H1 (cell line): Measurements from ENCODE around the gene BRIP1. TPM values are rescaled to one million over a fixed set of nuclear protein-coding genes. Genes with fewer than 3 reads are reported as not detected.

Experiments
- CTCF ChIA-PET: fragments of 300-600 bp; sonication (Branson Sonifier 250); formaldehyde crosslinking; loops from one replicate; lab custom pipeline; 2021; ENCODE audit not compliant: partially characterized antibody; lab: Charles Lee
- POLR2A ChIA-PET: fragments of 300-600 bp; sonication (Branson Sonifier 250); formaldehyde crosslinking; loops from one replicate; lab custom pipeline; 2021; ENCODE audit warnings: inconsistent platforms; ENCODE audit not compliant: partially characterized antibody; lab: Charles Lee
- DNase-seq, 2 experiments: peaks; one replicate each; pipeline versions ENCODE4 v3.0.0 to v3.0.0-alpha.2; 2010 to 2022; ENCODE audit warnings: low spot score in 2 of 2, low read depth in 1 of 2, mixed read lengths in 1 of 2
- FAIRE-seq: peaks from 2 replicates; lab custom pipeline; 2011; peaks lifted over from hg19 to GRCh38; lab: Jason Lieb, UNC
- H2AFZ ChIP-seq: 2 replicates; pipeline ENCODE4 v1.8.1; 2012; ENCODE audit warnings: low read length, inconsistent platforms
- H2AK5ac ChIP-seq: 2 replicates; pipeline ENCODE4 v1.6.1; 2013; ENCODE audit warnings: low read depth, low read length
- H2BK120ac ChIP-seq: replicated peaks from 2 replicates; pipeline ENCODE3; 2013; ENCODE audit warnings: low read depth, low read length, inconsistent platforms
- H2BK12ac ChIP-seq: 2 replicates; pipeline ENCODE4 v1.6.1; 2013; ENCODE audit warnings: low read depth, low read length
- H2BK15ac ChIP-seq: 2 replicates; pipeline ENCODE4 v1.6.1; 2013; ENCODE audit warnings: low read length
- H2BK20ac ChIP-seq: 2 replicates; pipeline ENCODE4 v1.6.1; 2013; ENCODE audit warnings: low read length
- H2BK5ac ChIP-seq: 2 replicates; pipeline ENCODE4 v1.6.1; 2013; ENCODE audit warnings: low read depth, low read length
- H3K14ac ChIP-seq: 2 replicates; pipeline ENCODE4 v1.6.1; 2013; ENCODE audit warnings: inconsistent platforms; ENCODE audit not compliant: insufficient read length
- H3K18ac ChIP-seq: 2 replicates; pipeline ENCODE4 v1.6.1; 2013; ENCODE audit warnings: low read length; ENCODE audit errors: extremely low read depth
- H3K23ac ChIP-seq: 2 replicates; pipeline ENCODE4 v1.6.1; 2013; ENCODE audit warnings: inconsistent platforms; ENCODE audit not compliant: insufficient read length
- H3K23me2 ChIP-seq: 2 replicates; pipeline ENCODE4 v1.6.1; 2013; ENCODE audit warnings: low read depth, low read length
- H3K27ac ChIP-seq: 2 replicates; pipeline ENCODE4 v1.6.1; 2011; ENCODE audit warnings: low read depth, low read length, inconsistent platforms
- H3K27me3 ChIP-seq, 4 experiments: replicated peaks in 1 of 4; 1 replicate in 1 of 4; 2 replicates in 3 of 4; pipeline versions ENCODE4 v1.6.1 to v1.8.1; 2011 to 2013; ENCODE audit warnings: low read length in 3 of 4, mild to moderate bottlenecking in 3 of 4, inconsistent platforms in 2 of 4, mixed read lengths in 2 of 4, moderate library complexity in 1 of 4; ENCODE audit not compliant: control insufficient read depth in 3 of 4, insufficient read depth in 3 of 4; ENCODE audit errors: extremely low read depth in 1 of 4
- H3K36me3 ChIP-seq, 4 experiments: 2 replicates each; pipeline versions ENCODE4 v1.6.1 to v1.8.1; 2011 to 2013; ENCODE audit warnings: mild to moderate bottlenecking in 4 of 4, low read length in 3 of 4, moderate library complexity in 2 of 4, control low read depth in 1 of 4, inconsistent platforms in 1 of 4; ENCODE audit not compliant: insufficient read depth in 4 of 4, control insufficient read depth in 2 of 4
- H3K4ac ChIP-seq: replicated peaks from 2 replicates; pipeline ENCODE3; 2013; ENCODE audit warnings: low read length, low read depth, mixed read lengths, inconsistent platforms; ENCODE audit not compliant: insufficient read length
- H3K4me1 ChIP-seq, 4 experiments: replicated peaks in 1 of 4; 1 replicate in 1 of 4; 2 replicates in 3 of 4; pipeline versions ENCODE4 v1.6.1 to v1.8.1; 2011 to 2013; ENCODE audit warnings: low read length in 3 of 4, inconsistent platforms in 2 of 4, mixed read lengths in 1 of 4; ENCODE audit not compliant: insufficient read depth in 4 of 4, control insufficient read depth in 3 of 4
- H3K4me2 ChIP-seq, 2 experiments: 2 replicates each; pipeline versions ENCODE4 v1.6.1 to v1.8.1; 2011 to 2013; ENCODE audit warnings: low read depth in 2 of 2, low read length in 2 of 2, control low read depth in 1 of 2, inconsistent platforms in 1 of 2, mild to moderate bottlenecking in 1 of 2; ENCODE audit not compliant: insufficient read depth in 1 of 2
- H3K4me3 ChIP-seq, 4 experiments: fragments of 200-600, 300-600 bp in 1 of 4; sonication (generic), shearing (Covaris generic), sonication (Bioruptor Twin) in 1 of 4; 2 replicates each; pipeline versions ENCODE4 v1.5.1 to v1.8.1; 2011 to 2016; ENCODE audit warnings: low read length in 4 of 4, low read depth in 3 of 4, control low read depth in 2 of 4, inconsistent platforms in 2 of 4, mild to moderate bottlenecking in 2 of 4, mixed read lengths in 1 of 4, moderate library complexity in 1 of 4; ENCODE audit not compliant: insufficient read depth in 2 of 4; ENCODE audit errors: extremely low read depth in 1 of 4
- H3K56ac ChIP-seq: replicated peaks from 2 replicates; pipeline ENCODE3; 2013; ENCODE audit warnings: low read depth, mild to moderate bottlenecking, mixed read lengths, low read length, inconsistent platforms; ENCODE audit not compliant: insufficient read length
- H3K79me1 ChIP-seq: 2 replicates; pipeline ENCODE4 v1.6.1; 2013; ENCODE audit warnings: low read depth, low read length, control low read depth
- H3K79me2 ChIP-seq, 2 experiments: 2 replicates each; pipeline versions ENCODE4 v1.6.1 to v1.8.1; 2012 to 2013; ENCODE audit warnings: low read length in 2 of 2, mild to moderate bottlenecking in 2 of 2, inconsistent platforms in 1 of 2; ENCODE audit not compliant: insufficient read depth in 2 of 2, control insufficient read depth in 1 of 2
- H3K9ac ChIP-seq, 4 experiments: replicated peaks in 1 of 4; 1 replicate in 1 of 4; 2 replicates in 3 of 4; pipeline versions ENCODE4 v1.6.1 to v1.8.1; 2011 to 2013; ENCODE audit warnings: low read depth in 3 of 4, low read length in 3 of 4, control low read depth in 2 of 4, mild to moderate bottlenecking in 2 of 4, moderate library complexity in 2 of 4, inconsistent platforms in 1 of 4; ENCODE audit errors: extremely low read depth in 1 of 4
- H3K9me3 ChIP-seq, 2 experiments: 2 replicates each; pipeline versions ENCODE4 v1.6.1 to v1.8.1; 2012 to 2013; ENCODE audit warnings: mild to moderate bottlenecking in 2 of 2, moderate library complexity in 2 of 2, control low read depth in 1 of 2, inconsistent platforms in 1 of 2, low read depth in 1 of 2, low read length in 1 of 2, mixed read lengths in 1 of 2; ENCODE audit not compliant: insufficient read depth in 2 of 2
- H4K20me1 ChIP-seq, 2 experiments: replicated peaks in 1 of 2; 2 replicates each; pipeline versions ENCODE3 to v1.8.1; 2011 to 2013; ENCODE audit warnings: inconsistent platforms in 2 of 2, low read length in 2 of 2, mild to moderate bottlenecking in 1 of 2; ENCODE audit not compliant: insufficient read depth in 2 of 2, control insufficient read depth in 1 of 2
- H4K5ac ChIP-seq: 2 replicates; pipeline ENCODE4 v1.6.1; 2013; ENCODE audit warnings: low read length, low read depth, mixed read lengths, inconsistent platforms; ENCODE audit not compliant: insufficient read length
- H4K8ac ChIP-seq: 2 replicates; pipeline ENCODE4 v1.8.0; 2013; ENCODE audit warnings: mild to moderate bottlenecking, moderate library complexity, low read length, inconsistent platforms; ENCODE audit not compliant: insufficient read depth; ENCODE audit errors: extremely low read depth
- H4K91ac ChIP-seq: replicated peaks from 2 replicates; pipeline ENCODE3; 2013; ENCODE audit warnings: low read length, mixed read lengths, inconsistent platforms; ENCODE audit not compliant: insufficient read length
- ATF3 ChIP-seq: IDR thresholded peaks from 2 replicates; pipeline ENCODE4 v1.6.1; 2011; ENCODE audit warnings: low read depth, mild to moderate bottlenecking, low read length; ENCODE audit not compliant: insufficient read depth
- BACH1 ChIP-seq: IDR thresholded peaks from 2 replicates; pipeline ENCODE4 v1.6.1; 2012; ENCODE audit warnings: low read length, improper control_type of control experiment
- CHD2 ChIP-seq: IDR thresholded peaks from 2 replicates; pipeline ENCODE4 v1.6.1; 2012; ENCODE audit warnings: low read length, improper control_type of control experiment
- CREB1 ChIP-seq: IDR thresholded peaks from 2 replicates; pipeline ENCODE4 v1.6.1; 2012; ENCODE audit warnings: inconsistent platforms
- CTBP2 ChIP-seq: IDR thresholded peaks from 2 replicates; pipeline ENCODE4 v1.7.0; 2011; ENCODE audit warnings: borderline replicate concordance, mild to moderate bottlenecking, moderate library complexity, mixed read lengths, low read length; ENCODE audit not compliant: insufficient read depth, insufficient read length
- EGR1 ChIP-seq: IDR thresholded peaks from 2 replicates; pipeline ENCODE4 v1.6.1; 2011; ENCODE audit warnings: low read depth, low read length, borderline replicate concordance
- KDM1A ChIP-seq: fragments of 200-600, 300-600 bp; sonication (generic); IDR thresholded peaks from 2 replicates; pipeline ENCODE4 v1.7.1; 2016; ENCODE audit warnings: mild to moderate bottlenecking, low read length, borderline replicate concordance
- MAX ChIP-seq: IDR thresholded peaks from 2 replicates; pipeline ENCODE4 v1.6.1; 2012; ENCODE audit warnings: inconsistent platforms
- NANOG ChIP-seq: IDR thresholded peaks from 2 replicates; pipeline ENCODE4 v1.6.1; 2011; ENCODE audit warnings: low read length, low read depth, mild to moderate bottlenecking, inconsistent platforms; ENCODE audit not compliant: insufficient read depth, poor library complexity, severe bottlenecking
- POLR2A ChIP-seq, 2 experiments: IDR thresholded peaks; 1 replicate in 1 of 2; 2 replicates in 1 of 2; pipeline ENCODE4 v1.6.1; 2011; ENCODE audit warnings: low read depth in 2 of 2, low read length in 2 of 2, mild to moderate bottlenecking in 2 of 2; ENCODE audit errors: control extremely low read depth in 1 of 2
- POLR2AphosphoS5 ChIP-seq: IDR thresholded peaks from 2 replicates; pipeline ENCODE4 v1.6.1; 2011; ENCODE audit warnings: low read depth, low read length
- RBBP5 ChIP-seq: IDR thresholded peaks from 2 replicates; pipeline ENCODE4 v1.7.1; 2012; ENCODE audit warnings: low read depth, mild to moderate bottlenecking, inconsistent platforms, low read length, moderate library complexity, borderline replicate concordance
- SIX5 ChIP-seq: IDR thresholded peaks from 2 replicates; pipeline ENCODE4 v1.6.1; 2011; ENCODE audit warnings: mild to moderate bottlenecking, low read depth, low read length
- SP4 ChIP-seq: IDR thresholded peaks from 2 replicates; pipeline ENCODE4 v1.6.1; 2012; ENCODE audit warnings: low read length, inconsistent platforms
- SRF ChIP-seq: IDR thresholded peaks from 2 replicates; pipeline ENCODE4 v1.6.1; 2011; ENCODE audit warnings: mild to moderate bottlenecking, low read depth, low read length, moderate library complexity
- TBP ChIP-seq: IDR thresholded peaks from 2 replicates; pipeline ENCODE4 v1.6.1; 2011; ENCODE audit warnings: low read depth, low read length, improper control_type of control experiment
- WGBS, 2 experiments: shearing (Covaris generic) in 1 of 2; methylation state at CpG; one replicate each; pipeline versions ENCODE4 v1.1.6 to v1.1.7; 2013 to 2015; ENCODE audit warnings: low lambda C conversion rate in 2 of 2, mixed read lengths in 2 of 2, inconsistent platforms in 1 of 2, low coverage in 1 of 2, missing lambda C conversion rate in 1 of 2; ENCODE audit not compliant: insufficient replicate concordance in 2 of 2, insufficient coverage in 1 of 2, insufficient read length in 1 of 2; ENCODE audit errors: extremely low coverage in 1 of 2, missing lambda C conversion rate in 1 of 2; 5-methylcytosine and 5-hydroxymethylcytosine counted together
- polyA plus RNA-seq, 7 experiments: library from polyadenylated mRNA; depleted of rRNA in 3 of 7; stranded (reverse) in 5 of 7; unstranded in 2 of 7; fragments of >200 nt in 5 of 7; fragments of 200-250 nt in 2 of 7; gene quantifications; 1 replicate in 5 of 7; 2 replicates in 1 of 7; 4 replicates in 1 of 7; pipeline versions ENCODE4 v1.2.1 to v1.2.3, GENCODE V29; 2011 to 2013; ENCODE audit warnings: missing spikeins in 2 of 7, mixed read lengths in 2 of 7
- total RNA-seq: library from RNA; stranded (reverse); fragmentation: NEBNext Ultra II Directional; extraction: Animal tissue kit (Norgen Biotek cat#: 25700); gene quantifications from 2 replicates; pipeline ENCODE4 v1.2.1, GENCODE V29; 2021

Gene BRIP1
- total and polyA plus RNA-seq, 2 of the 8 experiments (the other 6 are each of a cell fraction or from before 2014, with no cell fraction given) = 5.8 to 19.2 TPM

GRCh38 chr17:61647047-61647446, 216.3 kb downstream of the BRIP1 start:
- Histone ChIP-seq H4K8ac (no peak overlapping the region), H3K18ac (no peak overlapping the region), H3K79me2 (no peaks in the 10 kb centered on the region), H3K9ac (no peak overlapping the region), H2BK12ac (no peak overlapping the region), H4K91ac (no peak overlapping the region), H3K79me1 (no peaks in the 10 kb centered on the region), H3K36me3 (no peaks in the 10 kb centered on the region), H2AFZ (no peak overlapping the region), H3K56ac (no peak overlapping the region), H3K14ac (no peak overlapping the region), H3K27me3 (no peaks in the 10 kb centered on the region), H3K23me2 (no peaks in the 10 kb centered on the region), H3K4me2 (no peak overlapping the region), H3K9me3 (peaks cover 0 to 4% of the 10 kb centered on the region in 2 experiments; a peak in 1 of 4 replicates), H2BK15ac (no peak overlapping the region), H3K4me1 (no peaks in the 10 kb centered on the region), H3K23ac (no peak overlapping the region), H3K4ac (no peak overlapping the region), H2BK5ac (no peak overlapping the region), H4K5ac (no peak overlapping the region), H2BK120ac (no peak overlapping the region), H2BK20ac (no peak overlapping the region), H3K4me3 (no peak overlapping the region), H3K27ac (no peak overlapping the region), H4K20me1 (no peaks in the 10 kb centered on the region), H2AK5ac (no peak overlapping the region)
- ChIA-PET POLR2A (no interaction called here), CTCF (interaction anchor here (0.6 to 1.3 kb wide), 2 partner anchors 12 to 279 kb away, joined by 3 to 5 read pairs; no protein-coding TSS in a partner anchor)
- FAIRE-seq (no peak), DNase-seq (no peak)
- 89% methylated on average over 2 of the region's 2 CpGs; no CpG with 5 or more reads in 1 of the 2 experiments for WGBS, 2 experiments
- TF ChIP-seq POLR2AphosphoS5 = no peak
- TF ChIP-seq BACH1 = no peak
- no peak for TF ChIP-seq CREB1
- TF ChIP-seq POLR2A (IDR thresholded peaks at IDR 0.05; ENCODE audit: control extremely low read depth in 1 of 2, low read depth in 2 of 2, low read length in 2 of 2) = no peak
- TF ChIP-seq EGR1 = no peak
- TF ChIP-seq NANOG = no peak
- no peak for TF ChIP-seq TBP
- no peak for TF ChIP-seq KDM1A
- no peak for TF ChIP-seq SRF
- no peak for TF ChIP-seq MAX
- TF ChIP-seq SP4 = no peak
- no peak for TF ChIP-seq SIX5
- TF ChIP-seq ATF3 = no peak
- TF ChIP-seq CTBP2 = no peak
- no peak for TF ChIP-seq RBBP5
- no peak for TF ChIP-seq CHD2
